T-cell (primary cell): ENCODE measurements around the gene UBA5. TPM values are rescaled to one million over a fixed set of nuclear protein-coding genes. Genes with fewer than 3 reads are reported as not detected.
A peak's percentile ranks its signal among the peaks of the same experiment; 100 is the strongest.

Experiments used
- ATAC-seq, 4 experiments: fragments of 200-7000 bp in 3 of 4; fragments of 150-1000 bp in 1 of 4; cut with Tn5 transposase; replicated peaks in 1 of 4; 1 replicate in 3 of 4; 2 replicates in 1 of 4; pipeline ENCODE4 v1.10.0; 2021; ENCODE audit warnings: moderate library complexity in 3 of 4, mild to moderate bottlenecking in 2 of 4, moderate number of reproducible peaks in 1 of 4
- CTCF ChIA-PET, 2 donors: fragments of 300-600 bp; sonication (Branson Sonifier 250); formaldehyde crosslinking; loops; one replicate each; lab custom pipeline; 2022; ENCODE audit warnings: antibody characterized with exemption in 2 of 2; lab: Charles Lee
- POLR2A ChIA-PET, 2 donors: fragments of 300-600 bp; sonication (Branson Sonifier 250); formaldehyde crosslinking; loops; one replicate each; lab custom pipeline; 2022; ENCODE audit warnings: antibody characterized with exemption in 2 of 2; lab: Charles Lee
- DNase-seq, 35 experiments: peaks; one replicate each; pipeline versions ENCODE4 v3.0.0 to v3.0.0-alpha.2; 2013 to 2023
- H3K27ac ChIP-seq: one replicate; pipeline ENCODE4 v1.5.1; 2013; ENCODE audit warnings: low read length
- H3K27me3 ChIP-seq, 2 experiments: replicated peaks in 1 of 2; 1 replicate in 1 of 2; 2 replicates in 1 of 2; pipeline versions ENCODE4 v1.6.1 to v1.7.0; 2013; ENCODE audit warnings: low read length in 1 of 2, mixed read lengths in 1 of 2; ENCODE audit not compliant: control insufficient read depth in 2 of 2, insufficient read depth in 2 of 2; ENCODE audit errors: extremely low read depth in 1 of 2
- H3K36me3 ChIP-seq, 2 donors: 1 replicate in 1 of 2; 2 replicates in 1 of 2; pipeline versions ENCODE4 v1.6.1 to v1.7.0; 2013; ENCODE audit warnings: low read length in 1 of 2; ENCODE audit not compliant: control insufficient read depth in 2 of 2, insufficient read depth in 1 of 2; ENCODE audit errors: extremely low read depth in 1 of 2
- H3K4me1 ChIP-seq, 2 experiments: 1 replicate in 1 of 2; 2 replicates in 1 of 2; pipeline versions ENCODE4 v1.6.1 to v1.7.0; 2013; ENCODE audit warnings: low read length in 2 of 2, mixed read lengths in 1 of 2; ENCODE audit not compliant: insufficient read depth in 2 of 2, control insufficient read depth in 1 of 2; ENCODE audit errors: extremely low read depth in 1 of 2
- H3K4me3 ChIP-seq, 2 donors: 1 replicate in 1 of 2; 2 replicates in 1 of 2; pipeline versions ENCODE4 v1.5.1 to v1.7.0; 2013; ENCODE audit warnings: mild to moderate bottlenecking in 2 of 2, low read length in 1 of 2, moderate library complexity in 1 of 2; ENCODE audit not compliant: control insufficient read depth in 1 of 2; ENCODE audit errors: extremely low read depth in 1 of 2
- H3K9me3 ChIP-seq: 2 replicates; pipeline ENCODE4 v1.7.0; 2013
- H3K27ac Mint-ChIP-seq, 2 donors: one replicate each; pipeline ENCODE4 v1.8.0; 2020 to 2021; ENCODE audit warnings: mild to moderate bottlenecking in 2 of 2, mixed read lengths in 2 of 2
- H3K27me3 Mint-ChIP-seq, 2 donors: one replicate each; pipeline ENCODE4 v1.8.0; 2021 to 2022; ENCODE audit warnings: mixed read lengths in 2 of 2
- H3K36me3 Mint-ChIP-seq: one replicate; pipeline ENCODE4 v1.8.0; 2021; ENCODE audit warnings: mixed read lengths
- H3K4me1 Mint-ChIP-seq, 3 donors: one replicate each; pipeline ENCODE4 v1.8.0; 2020 to 2022; ENCODE audit warnings: mixed read lengths in 3 of 3, mild to moderate bottlenecking in 1 of 3
- H3K4me3 Mint-ChIP-seq, 3 donors: one replicate each; pipeline ENCODE4 v1.8.0; 2020 to 2022; ENCODE audit warnings: mild to moderate bottlenecking in 3 of 3, mixed read lengths in 3 of 3, moderate library complexity in 3 of 3
- H3K9me3 Mint-ChIP-seq, 3 donors: one replicate each; pipeline ENCODE4 v1.8.0; 2020 to 2022; ENCODE audit warnings: mixed read lengths in 3 of 3
- WGBS: methylation state at CpG from one replicate; pipeline ENCODE4 v1.1.5; 2013; ENCODE audit warnings: missing lambda C conversion rate; ENCODE audit not compliant: insufficient coverage; 5-methylcytosine and 5-hydroxymethylcytosine counted together
- total RNA-seq, 35 experiments: library from RNA in 6 of 35; stranded (reverse) in 6 of 35; fragments of 120-200 nt in 1 of 35; gene quantifications; one replicate each; pipeline versions ENCODE4 v1.2.1 to v1.2.4 and lab custom pipeline; 2013 to 2026

The UBA5 gene
- total RNA-seq, 5 donors from 2014 or later (not counting 1 experiment from before 2014, with no cell fraction given) = 24.7 to 42.2 (median 27.7) TPM

- Histone ChIP-seq H3K36me3 (no peaks in the 10 kb centered on the region), H3K4me1 (peaks cover 9 to 22% of the 10 kb centered on the region in 2 experiments), H3K4me3 (peak overlapping the region; percentile 88 to 90), H3K9me3 (no peaks in the 10 kb centered on the region), H3K27ac (no peak overlapping the region), H3K27me3 (no peaks in the 10 kb centered on the region)
- Mint-ChIP-seq H3K4me3 (peak overlapping the region; percentile 96 to 98 (median 97)), H3K9me3 (no peaks in the 10 kb centered on the region), H3K36me3 (no peaks in the 10 kb centered on the region), H3K27ac (peak overlapping the region; percentile 94 to 95), H3K27me3 (no peaks in the 10 kb centered on the region), H3K4me1 (peaks cover 68 to 84% (median 70%) of the 10 kb centered on the region in 3 donors)
- ATAC-seq (no peak), DNase-seq (no peak)
- POLR2A ChIA-PET = interaction anchor here (0.5 to 0.8 kb wide), 4 partner anchors 20 to 1145 kb away, joined by 3 read pairs; partner anchors contain the start of gene TOPBP1 (in 1 of the 2)
- WGBS = no CpG with 5 or more reads among the region's 8 CpGs
- CTCF ChIA-PET = interaction anchor here in 1 of 2 donors (0.8 to 1.4 kb wide), 2 partner anchors 19 to 25 kb away, joined by 3 read pairs; no protein-coding TSS in a partner anchor
These were observed 972 bp downstream of the UBA5 start for GRCh38 chr3:132661101-132661500.

- Mint-ChIP-seq H3K27me3 (no peaks in the 10 kb centered on the region), H3K4me3 (peak overlapping the region in 1 of 3 donors; percentile 98), H3K27ac (no peak overlapping the region), H3K4me1 (peaks cover 62 to 78% (median 68%) of the 10 kb centered on the region in 3 donors), H3K36me3 (no peaks in the 10 kb centered on the region), H3K9me3 (no peaks in the 10 kb centered on the region)
- Histone ChIP-seq H3K4me3 (no peak overlapping the region), H3K9me3 (no peaks in the 10 kb centered on the region), H3K4me1 (peaks cover 9 to 22% of the 10 kb centered on the region in 2 experiments), H3K27ac (no peak overlapping the region), H3K36me3 (no peaks in the 10 kb centered on the region), H3K27me3 (no peaks in the 10 kb centered on the region)
- ChIA-PET CTCF (no interaction called here), POLR2A (no interaction called here)
- no peak for ATAC-seq
- DNase-seq = no peak
These were observed 2.1 kb downstream of the UBA5 start for GRCh38 chr3:132662212-132662611.

- Histone ChIP-seq H3K27ac (no peak overlapping the region), H3K4me3 (no peak overlapping the region), H3K9me3 (no peaks in the 10 kb centered on the region), H3K27me3 (no peaks in the 10 kb centered on the region), H3K36me3 (no peaks in the 10 kb centered on the region), H3K4me1 (peaks cover 0 to 10% of the 10 kb centered on the region in 2 experiments)
- Mint-ChIP-seq H3K27me3 (no peaks in the 10 kb centered on the region), H3K27ac (no peak overlapping the region), H3K36me3 (no peaks in the 10 kb centered on the region), H3K4me3 (no peak overlapping the region), H3K9me3 (no peaks in the 10 kb centered on the region), H3K4me1 (peaks cover 54 to 69% (median 60%) of the 10 kb centered on the region in 3 donors)
- no CpG with 5 or more reads among the region's 3 CpGs for WGBS
- ATAC-seq = no peak
- CTCF ChIA-PET = no interaction called here
- DNase-seq = no peak
- POLR2A ChIA-PET = no interaction called here
These were observed 5.2 kb downstream of the UBA5 start for GRCh38 chr3:132665230-132665745.

- H3K9me3 Mint-ChIP-seq = no peaks in the 10 kb centered on the region
- no peaks in the 10 kb centered on the region for H3K27me3 Mint-ChIP-seq
- ChIA-PET POLR2A (no interaction called here), CTCF (no interaction called here)
- Histone ChIP-seq H3K9me3 (no peaks in the 10 kb centered on the region), H3K36me3 (peaks cover 4 to 15% of the 10 kb centered on the region in 2 donors), H3K27ac (no peak overlapping the region), H3K4me3 (no peak overlapping the region), H3K27me3 (no peaks in the 10 kb centered on the region), H3K4me1 (no peaks in the 10 kb centered on the region)
- H3K27ac Mint-ChIP-seq = peak overlapping the region in 1 of 2 donors; percentile 58
- DNase-seq (no peak), ATAC-seq (no peak)
- peaks cover 4% of the 10 kb centered on the region for H3K36me3 Mint-ChIP-seq
- H3K4me3 Mint-ChIP-seq = no peak overlapping the region
- WGBS = 100% methylated on average over 3 of the region's 5 CpGs
- peaks cover 21 to 30% (median 28%) of the 10 kb centered on the region in 3 donors for H3K4me1 Mint-ChIP-seq
These were observed 9.2 kb downstream of the UBA5 start for GRCh38 chr3:132669256-132669777.

- ATAC-seq (no peak), DNase-seq (no peak)
- Mint-ChIP-seq H3K4me1 (no peaks in the 10 kb centered on the region), H3K27me3 (no peaks in the 10 kb centered on the region), H3K36me3 (peaks cover 22% of the 10 kb centered on the region), H3K27ac (peak overlapping the region in 1 of 2 donors; percentile 11), H3K9me3 (no peaks in the 10 kb centered on the region), H3K4me3 (no peak overlapping the region)
- H3K4me3 ChIP-seq = no peak overlapping the region
- no peaks in the 10 kb centered on the region for H3K4me1 ChIP-seq
- CTCF ChIA-PET = no interaction called here
- no peak overlapping the region for H3K27ac ChIP-seq
- peaks cover 8 to 41% of the 10 kb centered on the region in 2 donors for H3K36me3 ChIP-seq
- no peaks in the 10 kb centered on the region for H3K27me3 ChIP-seq
- POLR2A ChIA-PET = no interaction called here
- H3K9me3 ChIP-seq = no peaks in the 10 kb centered on the region
These were observed 15.3 kb downstream of the UBA5 start for GRCh38 chr3:132675408-132675807.

- H3K9me3 Mint-ChIP-seq = no peaks in the 10 kb centered on the region
- ChIA-PET POLR2A (no interaction called here), CTCF (interaction anchor here (0.9 to 1.1 kb wide), 2 partner anchors 12 to 13 kb away, joined by 3 read pairs; no protein-coding TSS in a partner anchor)
- H3K4me1 Mint-ChIP-seq = no peaks in the 10 kb centered on the region
- H3K27ac Mint-ChIP-seq = peak overlapping the region in 1 of 2 donors; percentile 29
- no peak overlapping the region for H3K4me3 Mint-ChIP-seq
- 96% methylated on average over 3 of the region's 5 CpGs for whole genome bisulfite sequencing
- no peak overlapping the region for H3K4me3 ChIP-seq
- no peaks in the 10 kb centered on the region for H3K9me3 ChIP-seq
- H3K27me3 ChIP-seq = no peaks in the 10 kb centered on the region
- H3K4me1 ChIP-seq = no peaks in the 10 kb centered on the region
- H3K36me3 Mint-ChIP-seq = peaks cover 25% of the 10 kb centered on the region
- ATAC-seq (no peak), DNase-seq (no peak)
- no peak overlapping the region for H3K27ac ChIP-seq
- H3K27me3 Mint-ChIP-seq = no peaks in the 10 kb centered on the region
- H3K36me3 ChIP-seq = peaks cover 0 to 39% of the 10 kb centered on the region in 2 donors
These were observed 19.8 kb downstream of the UBA5 start for GRCh38 chr3:132679911-132680310.
